Activated CD4-positive, alpha-beta memory T cell treated with anti-CD3 and anti-CD28 coated beads, Interleukin-2, amount 10 ng/mL, durations not matched to agents 7 days and 5 days (primary cell): ENCODE results near the gene RNASE12. TPM values are rescaled to one million over a fixed set of nuclear protein-coding genes. Genes with fewer than 3 reads are reported as not detected.
A peak's percentile ranks its signal among the peaks of the same experiment; 100 is the strongest.

Source experiments
- CTCF ChIA-PET: fragments of 350-600 bp; sonication (Branson Sonifier 250); formaldehyde crosslinking; loops from one replicate; lab custom pipeline; 2021; ENCODE audit warnings: antibody characterized with exemption, inconsistent platforms; lab: Charles Lee
- POLR2A ChIA-PET: fragments of 350-600 bp; sonication (Branson Sonifier 250); formaldehyde crosslinking; loops from one replicate; lab custom pipeline; 2021; ENCODE audit warnings: antibody characterized with exemption; lab: Charles Lee
- DNase-seq: peaks from one replicate; pipeline ENCODE4 v3.0.0-alpha.2; 2020
- H3K27ac Mint-ChIP-seq: one replicate; pipeline ENCODE4 v1.8.0; 2021; ENCODE audit warnings: mild to moderate bottlenecking, mixed read lengths
- H3K27me3 Mint-ChIP-seq: one replicate; pipeline ENCODE4 v1.8.0; 2021; ENCODE audit warnings: mixed read lengths
- H3K36me3 Mint-ChIP-seq: one replicate; pipeline ENCODE4 v1.8.0; 2021; ENCODE audit warnings: low read depth, mixed read lengths
- H3K4me1 Mint-ChIP-seq: one replicate; pipeline ENCODE4 v1.8.0; 2021; ENCODE audit warnings: mixed read lengths
- H3K4me3 Mint-ChIP-seq: one replicate; pipeline ENCODE4 v1.8.0; 2021; ENCODE audit warnings: mild to moderate bottlenecking, mixed read lengths
- H3K9me3 Mint-ChIP-seq: one replicate; pipeline ENCODE4 v1.8.0; 2021; ENCODE audit warnings: mixed read lengths
- total RNA-seq, 2 experiments: library from RNA; stranded (reverse); gene quantifications; one replicate each; pipeline ENCODE4 v1.2.3, GENCODE V29; 2021

RNASE12 gene
- total RNA-seq, 2 experiments from 2014 or later = not detected

DNA sequence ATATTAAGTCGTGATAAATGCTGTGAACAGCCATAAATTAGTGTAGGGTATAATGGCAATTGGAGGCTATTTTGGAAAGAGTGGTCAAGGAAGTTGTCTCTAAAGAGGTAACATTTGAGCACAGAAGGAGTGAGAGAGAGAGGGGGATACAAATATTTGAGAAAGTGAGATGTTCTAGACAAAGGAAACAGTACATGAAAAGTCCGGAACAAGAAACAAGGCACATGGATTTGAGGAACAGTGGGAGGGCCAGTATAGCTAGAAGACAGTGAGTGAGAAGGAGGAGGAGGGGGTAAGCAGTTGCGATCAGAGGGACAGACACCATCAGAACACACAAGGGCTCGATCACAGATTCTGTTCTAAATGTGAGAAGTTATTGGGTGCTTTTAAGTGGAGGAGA is 20.1 kb upstream of the RNASE12 start:
- no peak overlapping the region for H3K4me3 Mint-ChIP-seq
- H3K27me3 Mint-ChIP-seq = peaks cover 3% of the 10 kb centered on the region
- no peak for DNase-seq
- ChIA-PET CTCF (interaction anchor here (2.0 to 6.6 kb wide), 5 partner anchors 19 to 283 kb away, joined by 9 to 79 read pairs (median 26); partner anchors contain the start of gene TEP1), POLR2A (interaction anchor here (1.5 to 4.2 kb wide), 3 partner anchors 12 to 278 kb away, joined by 3 to 22 read pairs (median 5); partner anchors contain the start of genes CCNB1IP1 and PARP2)
- H3K9me3 Mint-ChIP-seq = no peaks in the 10 kb centered on the region
- no peak overlapping the region for H3K27ac Mint-ChIP-seq
- H3K36me3 Mint-ChIP-seq = no peaks in the 10 kb centered on the region
- H3K4me1 Mint-ChIP-seq = peaks cover 17% of the 10 kb centered on the region

GRCh38 chr14:20610002-20610765 is 19.0 kb upstream of the RNASE12 start:
- DNase-seq = peak; percentile 74
- Mint-ChIP-seq H3K4me3 (no peak overlapping the region), H3K9me3 (no peaks in the 10 kb centered on the region), H3K36me3 (no peaks in the 10 kb centered on the region), H3K4me1 (peaks cover 16% of the 10 kb centered on the region), H3K27me3 (no peaks in the 10 kb centered on the region), H3K27ac (no peak overlapping the region)
- ChIA-PET CTCF (interaction anchor here (0.7 to 6.6 kb wide), 21 partner anchors 11 to 281 kb away, joined by 3 to 79 read pairs (median 6); partner anchors contain the start of genes APEX1, CCNB1IP1, OSGEP and PARP2), POLR2A (interaction anchor here (0.6 to 4.2 kb wide), 14 partner anchors 13 to 283 kb away, joined by 3 to 22 read pairs (median 4); partner anchors contain the start of genes APEX1, CCNB1IP1, PARP2 and RNASE4)

GRCh38 chr14:20609215-20610001 is 18.2 kb upstream of the RNASE12 start:
- Mint-ChIP-seq H3K4me3 (no peak overlapping the region), H3K36me3 (no peaks in the 10 kb centered on the region), H3K4me1 (peaks cover 10% of the 10 kb centered on the region), H3K27ac (no peak overlapping the region), H3K9me3 (no peaks in the 10 kb centered on the region), H3K27me3 (no peaks in the 10 kb centered on the region)
- peak; percentile 69 for DNase-seq
- ChIA-PET CTCF (interaction anchor here (0.7 to 6.6 kb wide), 22 partner anchors 10 to 284 kb away, joined by 3 to 79 read pairs (median 6); partner anchors contain the start of genes APEX1, CCNB1IP1, OSGEP and PARP2), POLR2A (interaction anchor here (0.8 to 4.2 kb wide), 11 partner anchors 74 to 282 kb away, joined by 3 to 22 read pairs (median 4); partner anchors contain the start of genes APEX1, CCNB1IP1, PARP2 and RNASE4)

DNA sequence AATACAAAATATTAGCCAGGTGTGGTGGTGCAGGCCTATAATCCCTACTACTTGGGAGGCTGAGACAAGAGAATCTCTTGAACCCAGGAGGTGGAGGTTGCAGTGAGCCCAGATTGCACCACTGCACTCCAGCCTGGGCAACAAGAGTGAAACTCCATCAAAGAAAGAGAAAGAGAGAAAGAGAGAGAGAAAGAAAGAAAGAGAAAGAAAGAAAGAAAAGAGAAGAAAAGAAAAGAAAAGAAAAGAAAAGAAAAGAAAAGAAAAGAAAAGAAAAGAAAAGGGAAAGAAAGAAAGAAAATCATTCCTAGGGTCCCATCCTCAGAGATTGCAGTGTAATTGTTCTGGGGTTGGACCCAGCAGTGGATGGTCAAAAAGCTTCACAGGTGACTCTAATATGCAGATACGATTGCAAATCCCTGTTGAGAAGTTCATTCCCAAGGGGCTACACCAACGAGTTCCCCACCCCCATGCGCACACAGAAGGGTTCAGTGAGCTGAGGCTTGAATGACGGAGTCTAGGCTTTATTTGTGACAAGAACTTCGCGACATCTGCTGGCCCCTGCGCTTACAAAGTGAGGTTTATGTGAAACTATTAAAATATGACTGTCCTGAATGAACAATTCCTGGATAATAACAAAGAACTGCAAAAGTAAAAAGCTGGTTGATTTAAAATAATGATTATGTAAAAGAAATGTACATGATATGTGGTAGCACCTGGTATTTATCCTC is 17.4 kb upstream of the RNASE12 start:
- ChIA-PET POLR2A (interaction anchor here (1.4 to 4.2 kb wide), 6 partner anchors 74 to 281 kb away, joined by 3 to 22 read pairs (median 7); partner anchors contain the start of genes APEX1, OSGEP, PARP2 and RNASE4), CTCF (interaction anchor here (0.7 to 6.6 kb wide), 11 partner anchors 9 to 284 kb away, joined by 3 to 79 read pairs (median 7); partner anchors contain the start of genes PARP2 and TEP1)
- peaks cover 10% of the 10 kb centered on the region for H3K4me1 Mint-ChIP-seq
- H3K4me3 Mint-ChIP-seq = no peak overlapping the region
- no peaks in the 10 kb centered on the region for H3K27me3 Mint-ChIP-seq
- no peaks in the 10 kb centered on the region for H3K36me3 Mint-ChIP-seq
- no peak overlapping the region for H3K27ac Mint-ChIP-seq
- DNase-seq = no peak
- no peaks in the 10 kb centered on the region for H3K9me3 Mint-ChIP-seq

DNA sequence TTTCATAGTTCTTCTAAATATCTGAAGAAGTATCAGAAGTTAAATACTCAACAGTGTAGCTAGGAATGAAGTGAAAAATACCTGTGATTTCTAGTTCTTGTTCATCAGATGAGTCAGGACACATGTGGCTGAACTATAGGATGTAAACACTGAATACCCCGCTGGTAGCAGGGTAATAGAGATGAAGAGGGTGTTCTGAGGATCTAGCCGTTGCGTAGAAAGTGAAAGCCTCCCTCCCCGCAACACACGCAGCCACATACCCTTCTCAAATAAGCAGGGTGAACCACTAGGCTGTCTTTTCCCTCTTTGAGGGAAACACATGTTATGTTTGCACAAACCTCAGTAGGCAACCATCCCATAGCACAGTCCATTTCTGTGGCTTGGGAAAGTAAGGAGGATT is 16.4 kb upstream of the RNASE12 start:
- H3K27me3 Mint-ChIP-seq = no peaks in the 10 kb centered on the region
- H3K9me3 Mint-ChIP-seq = no peaks in the 10 kb centered on the region
- no peak for DNase-seq
- ChIA-PET CTCF (interaction anchor here (0.7 to 6.6 kb wide), 6 partner anchors 25 to 283 kb away, joined by 3 to 79 read pairs (median 5); partner anchors contain the start of gene TEP1), POLR2A (interaction anchor here (1.4 to 4.2 kb wide), 3 partner anchors 140 to 264 kb away, joined by 3 to 22 read pairs (median 4); partner anchors contain the start of genes APEX1, OSGEP and PARP2)
- no peaks in the 10 kb centered on the region for H3K36me3 Mint-ChIP-seq
- no peak overlapping the region for H3K4me3 Mint-ChIP-seq
- no peak overlapping the region for H3K27ac Mint-ChIP-seq
- peaks cover 10% of the 10 kb centered on the region for H3K4me1 Mint-ChIP-seq

DNA sequence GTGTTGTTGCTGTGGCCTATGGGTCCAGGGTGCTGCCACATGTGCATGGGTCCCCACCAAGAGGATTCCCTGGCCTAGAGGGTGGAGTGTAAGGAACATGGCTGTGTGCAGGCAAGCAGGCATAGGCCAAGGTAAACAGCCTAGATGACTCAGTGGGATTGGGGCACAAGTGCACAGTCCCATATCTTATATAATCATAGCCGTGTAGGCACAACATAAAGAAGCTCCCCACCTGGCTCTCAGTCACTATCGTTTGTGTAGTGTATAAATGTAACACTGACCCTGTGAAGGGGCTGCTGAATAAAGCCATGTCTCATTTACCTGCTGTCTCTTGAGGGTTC is 15.7 kb upstream of the RNASE12 start:
- no peak overlapping the region for H3K4me3 Mint-ChIP-seq
- peaks cover 10% of the 10 kb centered on the region for H3K4me1 Mint-ChIP-seq
- no peak for DNase-seq
- ChIA-PET POLR2A (interaction anchor here (1.1 to 4.2 kb wide), 4 partner anchors 139 to 263 kb away, joined by 3 to 22 read pairs (median 4); partner anchors contain the start of genes APEX1, OSGEP and PARP2), CTCF (interaction anchor here (1.1 to 6.6 kb wide), 3 partner anchors 193 to 278 kb away, joined by 3 to 79 read pairs (median 54); partner anchors contain the start of gene TEP1)
- no peaks in the 10 kb centered on the region for H3K9me3 Mint-ChIP-seq
- H3K36me3 Mint-ChIP-seq = no peaks in the 10 kb centered on the region
- no peak overlapping the region for H3K27ac Mint-ChIP-seq
- no peaks in the 10 kb centered on the region for H3K27me3 Mint-ChIP-seq

- H3K4me1 Mint-ChIP-seq = peaks cover 10% of the 10 kb centered on the region
- CTCF ChIA-PET = interaction anchor here (1.1 to 6.6 kb wide), 3 partner anchors 192 to 278 kb away, joined by 3 to 79 read pairs (median 54); partner anchors contain the start of gene TEP1
- no peaks in the 10 kb centered on the region for H3K27me3 Mint-ChIP-seq
- no peak overlapping the region for H3K27ac Mint-ChIP-seq
- POLR2A ChIA-PET = interaction anchor here (1.1 kb wide), 1 partner anchor 151 kb away, joined by 3 read pairs; no protein-coding TSS in a partner anchor
- no peaks in the 10 kb centered on the region for H3K9me3 Mint-ChIP-seq
- H3K36me3 Mint-ChIP-seq = no peaks in the 10 kb centered on the region
- DNase-seq = no peak
- no peak overlapping the region for H3K4me3 Mint-ChIP-seq
These were observed 15.2 kb upstream of the RNASE12 start for GRCh38 chr14:20606190-20606901.

DNA sequence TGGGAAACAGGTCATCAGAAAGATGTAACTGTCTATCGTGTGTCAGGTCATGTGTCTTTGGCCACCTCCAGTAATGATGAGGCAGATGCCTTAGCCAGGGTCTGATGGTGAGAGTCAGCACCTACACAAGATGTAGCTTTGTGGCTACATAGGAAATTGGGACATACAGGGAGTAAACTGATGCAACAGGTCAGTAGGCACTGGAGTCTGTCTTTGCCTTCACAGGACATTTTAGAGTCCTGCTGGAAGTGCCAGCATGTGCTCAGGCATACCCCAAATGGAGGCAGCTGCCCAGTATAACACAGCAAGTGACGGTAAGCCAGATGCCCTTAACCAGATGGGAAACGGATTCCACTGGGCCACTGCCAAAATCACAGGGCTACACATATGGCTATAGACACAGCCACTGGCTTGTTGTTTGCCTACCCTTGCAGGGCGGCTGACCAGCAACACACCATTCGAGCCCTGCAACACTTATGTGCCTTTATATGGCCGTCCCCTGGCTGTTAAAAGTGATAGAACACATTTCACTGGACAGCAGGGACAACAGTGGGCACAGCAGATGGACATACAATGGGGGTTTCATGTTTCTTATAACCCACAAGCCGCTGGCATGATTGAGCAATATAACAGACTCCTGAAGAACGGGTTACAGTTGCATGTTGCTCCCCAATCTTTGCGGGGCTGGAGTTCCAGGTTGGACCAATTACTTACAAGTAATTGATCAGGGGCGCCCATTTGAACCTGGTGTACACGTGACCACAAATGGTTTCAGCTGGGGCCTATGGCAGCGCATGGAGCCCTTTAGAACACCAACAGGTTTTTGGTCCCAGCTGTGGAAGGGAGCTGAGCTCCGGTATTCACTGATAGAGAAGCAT is 12.9 kb upstream of the RNASE12 start:
- H3K27ac Mint-ChIP-seq = no peak overlapping the region
- no peak for DNase-seq
- ChIA-PET POLR2A (no interaction called here), CTCF (interaction anchor here (1.0 kb wide), 1 partner anchor 78 kb away, joined by 3 read pairs; no protein-coding TSS in a partner anchor)
- H3K9me3 Mint-ChIP-seq = no peaks in the 10 kb centered on the region
- no peaks in the 10 kb centered on the region for H3K36me3 Mint-ChIP-seq
- H3K4me1 Mint-ChIP-seq = peaks cover 10% of the 10 kb centered on the region
- no peak overlapping the region for H3K4me3 Mint-ChIP-seq
- H3K27me3 Mint-ChIP-seq = no peaks in the 10 kb centered on the region

DNA sequence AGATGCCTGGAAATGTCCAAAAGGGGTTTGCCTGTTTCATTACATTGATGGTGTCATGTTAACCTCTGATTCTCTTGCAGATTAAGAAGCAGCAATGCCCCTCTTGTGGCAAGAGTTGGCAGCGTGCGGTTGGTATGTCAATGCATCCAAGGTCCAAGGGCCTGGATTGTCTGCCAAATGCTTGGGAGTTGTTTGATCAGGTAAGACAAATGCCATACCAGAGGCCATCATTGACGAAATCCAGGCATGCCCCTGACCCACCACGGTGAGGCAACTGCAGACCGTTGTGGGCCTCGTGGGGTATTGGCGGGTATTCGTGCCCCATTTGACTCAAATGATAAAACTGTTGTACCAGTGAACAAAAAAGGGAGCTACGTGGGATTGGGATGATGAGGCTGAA is 11.4 kb upstream of the RNASE12 start:
- no peak overlapping the region for H3K27ac Mint-ChIP-seq
- H3K27me3 Mint-ChIP-seq = no peaks in the 10 kb centered on the region
- no peaks in the 10 kb centered on the region for H3K9me3 Mint-ChIP-seq
- POLR2A ChIA-PET = no interaction called here
- no peaks in the 10 kb centered on the region for H3K36me3 Mint-ChIP-seq
- CTCF ChIA-PET = interaction anchor here (0.8 kb wide), 1 partner anchor 261 kb away, joined by 3 read pairs; no protein-coding TSS in a partner anchor
- no peak for DNase-seq
- no peak overlapping the region for H3K4me3 Mint-ChIP-seq
- H3K4me1 Mint-ChIP-seq = peaks cover 5% of the 10 kb centered on the region

- ChIA-PET CTCF (no interaction called here), POLR2A (no interaction called here)
- Mint-ChIP-seq H3K27me3 (no peaks in the 10 kb centered on the region), H3K36me3 (no peaks in the 10 kb centered on the region), H3K4me1 (no peaks in the 10 kb centered on the region), H3K27ac (no peak overlapping the region), H3K9me3 (no peaks in the 10 kb centered on the region), H3K4me3 (no peak overlapping the region)
- DNase-seq = no peak
These were observed 10.3 kb upstream of the RNASE12 start for GRCh38 chr14:20601522-20601921.
